ENCODE measurements around the gene PTX3.

The PTX3 gene

GRCh38 chr3:157472648-157473047 lies 36.0 kb downstream of the PTX3 start:
- TF ChIP-seq CTCF (conservative IDR thresholded peaks at IDR 0.05) = no peak
- H3K27ac ChIP-seq = peak overlapping the region; percentile 95

GRCh38 chr3:157475921-157476414 lies 39.3 kb downstream of the PTX3 start:
- H3K27ac ChIP-seq = no peak overlapping the region
- no peak for TF ChIP-seq CTCF (conservative IDR thresholded peaks at IDR 0.05)

- no peak overlapping the region for H3K27ac ChIP-seq
- TF ChIP-seq CTCF (conservative IDR thresholded peaks at IDR 0.05) = no peak
These were observed 40.8 kb downstream of the PTX3 start for GRCh38 chr3:157477441-157477840.

GRCh38 chr3:157479464-157480243 lies 43.0 kb downstream of the PTX3 start:
- TF ChIP-seq CTCF (conservative IDR thresholded peaks at IDR 0.05) = no peak
- H3K27ac ChIP-seq = no peak overlapping the region

- no peak overlapping the region for H3K27ac ChIP-seq
- TF ChIP-seq CTCF (conservative IDR thresholded peaks at IDR 0.05) = no peak
These were observed 50.7 kb downstream of the PTX3 start for GRCh38 chr3:157487339-157487738.

GRCh38 chr3:157488144-157488543 lies 51.5 kb downstream of the PTX3 start:
- no peak overlapping the region for H3K27ac ChIP-seq
- TF ChIP-seq CTCF (conservative IDR thresholded peaks at IDR 0.05) = no peak

GRCh38 chr3:157491136-157491535 lies 54.5 kb downstream of the PTX3 start:
- peak overlapping the region; percentile 38 for H3K27ac ChIP-seq
- TF ChIP-seq CTCF (conservative IDR thresholded peaks at IDR 0.05) = no peak

Measured in VCaP (cell line).